ENCODE measurements around the gene ASCL1. TPM values are rescaled to one million over a fixed set of nuclear protein-coding genes. Genes with fewer than 3 reads are reported as not detected.

Gene ASCL1
- total and polyA plus RNA-seq, 10 of the 15 experiments (the other 5 are each of a cell fraction or from before 2014, with no cell fraction given): 10.6 to 61.1 (median 20.5) TPM

- no peak for TF ChIP-seq CTCF (IDR thresholded peaks at IDR 0.05 in 2 of 3, conservative IDR thresholded peaks at IDR 0.05 in 1 of 3; ENCODE audit: control insufficient read depth in 2 of 3, extremely low read depth in 1 of 3, insufficient read depth in 1 of 3, low read depth in 3 of 3, low read length in 3 of 3)
Observed at GRCh38 chr12:102939059-102939458, 18.4 kb upstream of the ASCL1 start (continued).

- no TSS peak for BruUV-seq (replicated peaks)
- 46% methylated on average over 2 of the region's 2 CpGs for WGBS (ENCODE audit: insufficient coverage, insufficient replicate concordance, low lambda C conversion rate, missing lambda C conversion rate)
- H3K4me1 ChIP-seq (ENCODE audit: control insufficient read depth, insufficient read depth, low read length): no peaks in the 10 kb centered on the region
- DNase-seq (ENCODE audit: low read depth, low spot score): no peak
- no peak overlapping the region for H3K4me2 ChIP-seq (ENCODE audit: control insufficient read depth, insufficient read depth)
- CTCF ChIA-PET: interaction anchor here (0.7 to 17.5 kb wide), 27 partner anchors 8 to 692 kb away, joined by 3 to 281 read pairs (median 4); partner anchors contain the start of gene PAH
- no peaks in the 10 kb centered on the region for H3K9me3 ChIP-seq (replicated peaks; ENCODE audit: control insufficient read depth, insufficient read depth, low read length)
- intact Hi-C loops (cut with micrococcal nuclease; ENCODE audit: unreplicated experiment): loop anchor here (1.0 kb wide), 1 partner anchor 56 kb away; no protein-coding TSS in a partner anchor
- no peaks in the 10 kb centered on the region for H3K27me3 ChIP-seq (replicated peaks in 1 of 2; ENCODE audit: control insufficient read depth in 2 of 2, insufficient read depth in 2 of 2, low read length in 1 of 2)
- H3K4me3 ChIP-seq: no peak overlapping the region
- RAD21 ChIA-PET (ENCODE audit: unreplicated experiment): interaction anchor here (0.9 to 4.3 kb wide), 10 partner anchors 9 to 608 kb away, joined by 3 to 86 read pairs (median 4); no protein-coding TSS in a partner anchor
- H4K20me1 ChIP-seq (ENCODE audit: control insufficient read depth, insufficient read depth): no peaks in the 10 kb centered on the region
- H3K9ac ChIP-seq (ENCODE audit: control insufficient read depth, insufficient read depth, low read length): no peak overlapping the region
- FAIRE-seq: no peak
- no peaks in the 10 kb centered on the region for H3K79me2 ChIP-seq (ENCODE audit: control insufficient read depth, insufficient read depth, low read length)
- H3K36me3 ChIP-seq (ENCODE audit: control insufficient read depth in 2 of 2, insufficient read depth in 2 of 2, low read length in 1 of 2): no peaks in the 10 kb centered on the region
- no peak overlapping the region for H2AFZ ChIP-seq (ENCODE audit: control insufficient read depth, low read depth, low read length)
- in situ Hi-C loops (cut with MboI): no loop called here
- no peak overlapping the region for H3K27ac ChIP-seq (ENCODE audit: control insufficient read depth, insufficient read depth)
- SMC1A ChIA-PET (ENCODE audit: uncharacterized antibody, unreplicated experiment): interaction anchor here (0.7 to 4.9 kb wide), 27 partner anchors 9 to 693 kb away, joined by 3 to 134 read pairs (median 4); partner anchors contain the start of gene PAH
- TF ChIP-seq CTCF (IDR thresholded peaks at IDR 0.05 in 2 of 3, conservative IDR thresholded peaks at IDR 0.05 in 1 of 3; ENCODE audit: control insufficient read depth in 2 of 3, extremely low read depth in 1 of 3, insufficient read depth in 1 of 3, low read depth in 3 of 3, low read length in 3 of 3) (peak; percentile 21 to 38 (median 37); a peak in 3 of 6 replicates), ZBTB11 (CRISPR knock-in tag; IDR thresholded peaks at IDR 0.05) (no peak), RAD21 (IDR thresholded peaks at IDR 0.05; ENCODE audit: insufficient read depth, low read depth, low read length) (peak; percentile 57; the same call in 1 of the 2 replicates)
- ATAC-seq: peak; percentile 57
- POLR2A ChIA-PET: interaction anchor here (0.8 kb wide), 1 partner anchor 57 kb away, joined by 3 read pairs; no protein-coding TSS in a partner anchor
Observed at GRCh38 chr12:102939670-102940222, 17.7 kb upstream of the ASCL1 start.
